Skin of body (tissue), 2 donors: ENCODE measurements around the gene DAPK1. TPM values are rescaled to one million over a fixed set of nuclear protein-coding genes. Genes with fewer than 3 reads are reported as not detected.
"Not testable (repeated sequence)": the region's sequence is repeated elsewhere in the genome, so short reads cannot be mapped to it uniquely, and the experiment has no call there.

Experiments
- DNase-seq: peaks from one replicate; lab custom pipeline; 2025; lab: John Stamatoyannopoulos, UW
- total RNA-seq: library from RNA; depleted of rRNA; stranded (reverse); fragments of >200 nt; gene quantifications from one replicate; pipeline ENCODE4 v1.2.3, GENCODE V29; 2014

Gene DAPK1
- total RNA-seq, 1 donor from 2014 or later = 29.0 TPM

- no peak for DNase-seq
Measured at GRCh38 chr9:87498046-87498810, 561 bp downstream of the DAPK1 start.

- no peak for DNase-seq
Measured at GRCh38 chr9:87498811-87499360, 1.2 kb downstream of the DAPK1 start.

DNA sequence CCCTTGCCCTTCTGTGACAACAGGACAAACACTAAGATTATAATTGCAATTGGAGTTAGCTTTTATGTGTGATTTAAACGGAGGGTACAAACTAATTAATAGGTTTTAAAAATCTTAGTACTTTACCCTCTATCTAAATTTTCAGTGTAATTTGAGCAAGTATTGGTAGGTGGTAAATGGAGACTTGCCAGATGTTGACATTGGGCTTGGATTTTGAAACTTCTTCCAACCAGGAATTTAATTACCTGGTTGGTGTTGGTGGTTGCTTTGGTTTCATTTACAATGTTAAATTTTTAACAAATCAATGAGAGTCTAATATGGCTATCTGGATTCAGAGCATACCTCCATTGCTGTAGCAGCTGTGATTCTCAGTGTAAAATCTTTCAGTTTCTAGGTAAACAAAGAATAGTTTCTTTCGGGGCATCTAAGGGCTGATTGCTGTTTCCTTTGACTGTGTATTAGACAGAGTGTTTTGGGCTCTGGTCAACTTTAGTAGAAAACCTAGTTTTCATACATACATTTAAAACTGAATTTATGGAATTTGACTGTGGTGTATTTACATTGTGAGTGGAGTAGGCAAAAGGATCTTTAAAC lies 1.9 kb downstream of the DAPK1 start:
- no peak for DNase-seq

DNA sequence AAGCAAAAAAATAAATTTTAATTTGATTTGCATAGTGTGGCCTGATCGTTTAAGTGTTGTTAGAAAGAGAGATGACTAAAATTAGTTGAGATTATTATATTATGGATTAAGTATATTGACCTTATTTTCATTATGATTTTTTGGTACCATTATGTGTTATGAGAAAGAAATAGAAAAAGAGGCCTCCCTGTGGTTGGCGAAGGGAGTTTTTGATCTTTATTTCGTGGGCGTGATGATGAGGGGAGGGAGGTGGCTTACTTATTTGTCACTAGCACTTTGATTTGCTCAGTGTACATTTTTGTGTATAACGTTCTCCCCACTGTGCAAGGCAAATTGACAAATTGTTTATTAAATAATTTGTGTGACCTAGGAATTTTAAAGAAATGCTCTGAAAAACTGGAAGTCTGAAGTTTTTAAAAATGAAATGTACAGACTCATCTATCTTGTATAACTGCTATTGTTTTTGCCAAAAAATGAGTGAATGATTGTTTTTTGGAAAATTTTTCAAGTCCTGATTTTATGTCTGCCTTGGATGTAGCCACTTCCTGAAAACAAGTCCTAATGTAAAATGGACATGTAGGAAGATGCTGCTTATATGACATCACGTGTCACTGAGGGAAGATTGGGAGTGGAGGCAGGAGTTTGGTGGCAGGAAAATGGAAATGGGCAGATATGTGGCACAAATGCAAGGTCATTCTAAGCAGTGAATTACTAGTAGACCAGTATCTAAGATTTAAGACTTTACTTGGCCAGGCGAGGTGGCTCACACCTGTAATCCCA lies 3.0 kb downstream of the DAPK1 start:
- DNase-seq = no peak

DNA sequence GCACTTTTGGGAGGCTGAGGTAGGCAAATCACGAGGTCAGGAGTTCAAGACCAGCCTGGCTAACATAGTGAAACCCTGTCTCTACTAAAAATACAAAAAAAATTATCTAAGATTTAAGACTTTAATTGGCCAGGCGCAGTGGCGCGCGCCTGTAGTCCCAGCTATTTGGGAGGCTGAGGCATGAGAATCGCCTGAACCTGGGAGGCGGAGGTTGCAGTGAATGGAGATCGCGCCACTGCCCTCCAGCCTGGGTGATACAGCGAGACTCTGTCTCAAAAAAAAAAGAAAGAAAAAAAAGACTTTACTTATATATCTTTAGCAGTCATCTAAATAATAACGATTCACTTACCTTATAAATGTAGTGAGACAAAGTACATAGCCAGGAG lies 3.6 kb downstream of the DAPK1 start:
- not testable (repeated sequence) for DNase-seq

DNA sequence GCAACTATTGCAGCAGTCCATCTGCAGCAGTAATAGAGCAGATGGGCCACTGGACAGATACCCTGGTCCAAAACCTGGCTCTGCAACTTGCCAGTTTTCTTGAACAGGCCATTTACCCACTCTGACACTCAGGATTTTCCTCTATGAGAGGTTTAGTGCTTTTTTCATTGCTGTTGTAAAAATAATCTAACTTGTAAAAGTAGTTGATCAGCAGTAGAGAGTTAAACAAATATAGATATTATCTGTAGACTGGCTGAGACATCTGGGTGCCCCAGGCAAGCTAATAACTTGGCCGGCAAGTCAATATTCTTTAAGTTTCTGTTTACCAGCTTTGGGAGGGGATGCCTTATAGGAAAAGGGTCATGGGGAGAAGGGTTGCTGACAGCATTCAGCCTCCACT lies 4.1 kb downstream of the DAPK1 start:
- no peak for DNase-seq

- no peak for DNase-seq
Measured at GRCh38 chr9:87502391-87503221, 4.9 kb downstream of the DAPK1 start.

GRCh38 chr9:87503430-87503829 lies 5.8 kb downstream of the DAPK1 start:
- DNase-seq = no peak

GRCh38 chr9:87503927-87504326 lies 6.3 kb downstream of the DAPK1 start:
- DNase-seq = no peak

DNA sequence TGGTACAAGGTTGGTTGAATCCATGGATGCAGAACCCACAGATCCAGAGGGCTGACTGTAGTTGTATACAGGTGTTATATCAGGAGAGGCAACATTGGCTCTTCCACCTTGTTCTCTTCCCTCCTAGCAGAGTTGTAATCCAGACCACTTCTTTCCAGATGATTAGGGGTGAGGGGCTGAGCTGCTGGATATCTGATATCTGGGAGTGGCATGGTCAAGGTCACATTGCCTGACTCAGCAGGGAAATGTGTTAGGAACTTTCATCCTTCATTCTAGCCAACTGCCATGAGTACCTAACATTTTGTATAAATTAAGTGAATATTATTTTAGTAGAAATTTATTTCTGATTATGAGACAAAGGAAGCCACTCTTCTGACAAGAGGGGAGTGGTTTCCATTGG lies 7.3 kb downstream of the DAPK1 start:
- no peak for DNase-seq

- no peak for DNase-seq
Measured at GRCh38 chr9:87505869-87506678, 8.4 kb downstream of the DAPK1 start.

- DNase-seq = no peak
Measured at GRCh38 chr9:87507576-87507975, 9.9 kb downstream of the DAPK1 start.

- DNase-seq = no peak
Measured at GRCh38 chr9:87510252-87510683, 12.6 kb downstream of the DAPK1 start.

- DNase-seq = no peak
Measured at GRCh38 chr9:87512311-87512710, 14.6 kb downstream of the DAPK1 start.

- DNase-seq = no peak
Measured at GRCh38 chr9:87513161-87513560, 15.5 kb downstream of the DAPK1 start.

DNA sequence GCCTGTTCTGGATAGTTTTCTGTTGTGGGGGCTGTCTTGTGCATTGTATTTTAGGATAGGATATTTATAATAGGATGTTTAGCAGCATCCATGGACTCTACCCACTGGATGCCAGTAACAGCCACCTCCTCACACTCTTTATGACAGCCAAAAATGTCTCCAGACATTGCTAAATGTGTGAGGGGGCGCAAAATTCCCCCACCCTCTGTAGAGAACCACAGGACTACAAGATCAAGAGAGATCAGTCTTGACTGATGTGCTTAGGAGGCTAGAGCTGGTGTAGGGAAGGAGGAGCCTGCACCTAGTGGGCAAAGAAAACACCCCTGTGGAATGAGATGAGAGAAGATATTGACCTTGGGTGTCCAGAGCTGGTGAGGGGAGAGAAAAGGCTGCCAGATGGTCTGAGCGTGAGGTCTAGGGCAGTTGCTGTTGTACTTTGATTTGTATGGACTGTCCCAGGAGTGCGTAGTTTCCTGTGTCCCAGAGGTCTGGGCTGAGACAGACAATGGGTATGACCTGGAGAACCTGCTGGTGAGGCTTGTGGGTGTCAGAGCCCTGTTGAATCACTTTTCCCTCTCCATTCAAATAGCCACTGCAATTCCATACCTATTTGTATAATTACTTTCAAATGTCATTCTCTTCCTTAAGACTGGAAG lies 16.3 kb downstream of the DAPK1 start:
- no peak for DNase-seq

DNA sequence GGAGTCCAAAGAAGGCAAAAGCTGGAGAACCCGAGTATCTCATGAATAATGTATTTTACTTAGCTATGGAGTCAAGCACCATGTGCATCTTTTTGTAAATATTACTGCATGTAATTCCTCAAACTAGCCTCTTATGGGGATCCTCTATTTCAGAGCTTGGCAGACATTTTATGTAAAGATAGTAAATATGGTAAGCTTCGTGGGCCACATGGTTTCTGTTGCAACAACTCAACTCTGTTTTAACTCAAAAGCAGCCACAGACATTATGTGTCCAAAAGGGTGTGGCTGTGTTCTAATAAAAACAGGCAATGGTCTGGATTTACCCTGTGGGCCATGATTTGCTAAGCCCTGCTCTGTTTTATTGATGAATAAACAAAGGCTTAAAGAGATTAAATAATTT lies 17.3 kb downstream of the DAPK1 start:
- DNase-seq = peak; percentile 30

DNA sequence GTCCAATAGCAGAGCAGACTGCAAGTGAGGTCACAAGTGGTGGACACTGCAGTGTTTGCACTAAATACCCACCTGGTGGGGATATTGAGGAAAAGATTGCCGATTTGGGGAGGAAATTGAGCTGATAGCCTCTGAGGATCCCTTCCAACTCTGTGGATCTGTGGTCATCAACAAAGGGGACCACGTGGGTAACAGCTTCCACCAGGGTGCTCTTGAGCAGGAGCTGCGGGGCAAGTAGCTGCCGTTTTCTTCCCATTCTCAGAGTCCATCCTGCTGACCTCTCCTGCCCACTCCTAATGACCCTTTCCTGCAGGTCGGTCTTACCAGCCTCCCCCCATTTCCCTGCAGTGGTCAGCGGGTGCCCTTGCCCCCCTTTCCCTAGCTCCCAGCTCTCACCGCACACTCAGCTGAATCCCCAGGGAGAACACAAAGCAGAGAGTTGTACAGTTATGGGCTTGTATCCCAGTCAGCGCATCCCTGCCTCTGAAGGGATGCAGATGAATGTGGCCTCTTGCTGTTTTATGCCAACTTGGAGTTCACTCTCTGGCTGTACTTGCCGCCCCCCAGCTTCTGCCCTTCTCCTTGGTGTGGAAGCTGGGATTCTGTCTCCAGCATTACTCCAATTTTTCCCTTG lies 18.0 kb downstream of the DAPK1 start:
- no peak for DNase-seq

DNA sequence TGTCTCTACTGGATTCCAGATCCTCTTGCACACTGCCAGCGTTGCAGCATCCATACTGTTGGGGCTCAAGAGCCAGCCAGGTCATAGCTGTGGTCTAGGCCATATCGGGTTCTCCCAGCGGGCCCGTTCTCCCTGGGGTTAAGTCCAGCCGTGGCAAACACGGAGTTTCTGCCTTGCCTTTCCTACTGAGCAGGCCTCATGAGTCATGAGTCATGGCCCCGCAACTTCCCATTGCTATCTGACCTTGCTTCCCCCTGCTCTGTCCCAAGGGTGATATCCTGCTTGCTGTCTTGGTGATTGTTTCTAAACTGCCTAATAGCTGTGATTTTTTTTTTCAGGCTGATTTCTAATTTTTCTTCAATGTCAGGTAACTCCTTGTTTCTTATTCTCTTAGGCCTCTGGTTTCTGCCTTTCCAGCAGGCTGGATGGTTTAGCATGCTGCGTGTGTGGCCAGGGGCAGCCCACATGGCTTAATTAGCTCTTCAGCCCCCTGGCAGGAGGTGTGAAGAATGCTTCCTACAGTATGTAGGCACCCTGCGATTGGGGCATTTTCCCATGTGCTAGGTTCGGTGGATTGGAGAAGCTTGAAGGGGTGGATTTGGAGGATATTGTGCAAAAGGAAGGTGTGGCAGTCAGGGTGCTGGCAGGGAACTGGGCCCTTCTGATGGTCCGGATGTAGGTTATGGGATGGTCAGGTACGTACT lies 18.7 kb downstream of the DAPK1 start:
- DNase-seq = no peak
